HG03135 (cell line): Measurements from ENCODE around the gene TTC39B.

Experiments
- ATAC-seq: cut with Tn5 transposase; IDR thresholded peaks from one replicate; pipeline ENCODE4 v1.9.1; 2021; ENCODE audit warnings: mild to moderate bottlenecking, moderate library complexity; ENCODE audit not compliant: unreplicated experiment

Gene TTC39B

GRCh38 chr9:15231788-15232635, 75.0 kb downstream of the TTC39B start:
- ATAC-seq, result no peak

GRCh38 chr9:15229409-15229808, 77.6 kb downstream of the TTC39B start:
- no peak for ATAC-seq

GRCh38 chr9:15227491-15227890, 79.5 kb downstream of the TTC39B start:
- no peak for ATAC-seq

GRCh38 chr9:15225564-15226126, 81.4 kb downstream of the TTC39B start:
- ATAC-seq, result no peak

GRCh38 chr9:15222313-15222712, 84.7 kb downstream of the TTC39B start:
- ATAC-seq, result no peak

- ATAC-seq, result no peak
Observed at GRCh38 chr9:15221746-15222145, 85.3 kb downstream of the TTC39B start.

GRCh38 chr9:15220658-15221318, 86.2 kb downstream of the TTC39B start:
- ATAC-seq, result no peak

GRCh38 chr9:15219546-15219945, 87.5 kb downstream of the TTC39B start:
- no peak for ATAC-seq

GRCh38 chr9:15218994-15219393, 88.0 kb downstream of the TTC39B start:
- no peak for ATAC-seq

GRCh38 chr9:15213249-15213648, 93.8 kb downstream of the TTC39B start:
- ATAC-seq, result no peak

- peak; percentile 15 for ATAC-seq
Observed at GRCh38 chr9:15211815-15212495, 95.1 kb downstream of the TTC39B start.

GRCh38 chr9:15211160-15211814, 95.7 kb downstream of the TTC39B start:
- peak; percentile 77 for ATAC-seq

- ATAC-seq, result no peak
Observed at GRCh38 chr9:15206903-15207696, 99.9 kb downstream of the TTC39B start.

GRCh38 chr9:15205632-15206420, 101.2 kb downstream of the TTC39B start:
- no peak for ATAC-seq

GRCh38 chr9:15203581-15203980, 103.4 kb downstream of the TTC39B start:
- no peak for ATAC-seq

GRCh38 chr9:15200111-15200510, 106.9 kb downstream of the TTC39B start:
- no peak for ATAC-seq

GRCh38 chr9:15192856-15193255, 114.2 kb downstream of the TTC39B start:
- ATAC-seq, result no peak

GRCh38 chr9:15191378-15191777, 115.6 kb downstream of the TTC39B start:
- peak; percentile 92 for ATAC-seq

GRCh38 chr9:15189481-15189880, 117.5 kb downstream of the TTC39B start:
- no peak for ATAC-seq
